ENCODE data around the gene CEP170.
"Not testable (repeated sequence)": the region's sequence is repeated elsewhere in the genome, so short reads cannot be mapped to it uniquely, and the experiment has no call there.

DNA sequence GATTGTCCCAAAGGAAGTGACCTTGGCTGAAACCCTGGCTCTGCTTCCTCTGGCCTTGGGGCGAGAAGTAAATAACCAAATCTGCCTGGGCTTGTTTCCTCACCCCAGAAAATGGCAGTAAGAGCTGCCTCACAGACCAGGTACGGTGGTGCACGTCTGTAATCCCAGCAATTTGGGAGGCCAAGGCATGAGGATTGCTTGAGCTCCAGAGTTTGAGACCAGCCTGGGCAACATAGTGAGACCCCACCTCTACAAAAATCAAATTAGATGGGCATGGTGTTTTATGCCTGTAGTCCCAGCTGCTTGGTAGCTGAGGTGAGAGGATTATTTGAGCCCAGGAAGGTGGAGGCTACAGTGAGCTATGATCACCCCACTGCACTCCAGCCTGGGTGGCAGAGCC is 140.3 kb downstream of the CEP170 start:
- TF ChIP-seq, protein P1, sequence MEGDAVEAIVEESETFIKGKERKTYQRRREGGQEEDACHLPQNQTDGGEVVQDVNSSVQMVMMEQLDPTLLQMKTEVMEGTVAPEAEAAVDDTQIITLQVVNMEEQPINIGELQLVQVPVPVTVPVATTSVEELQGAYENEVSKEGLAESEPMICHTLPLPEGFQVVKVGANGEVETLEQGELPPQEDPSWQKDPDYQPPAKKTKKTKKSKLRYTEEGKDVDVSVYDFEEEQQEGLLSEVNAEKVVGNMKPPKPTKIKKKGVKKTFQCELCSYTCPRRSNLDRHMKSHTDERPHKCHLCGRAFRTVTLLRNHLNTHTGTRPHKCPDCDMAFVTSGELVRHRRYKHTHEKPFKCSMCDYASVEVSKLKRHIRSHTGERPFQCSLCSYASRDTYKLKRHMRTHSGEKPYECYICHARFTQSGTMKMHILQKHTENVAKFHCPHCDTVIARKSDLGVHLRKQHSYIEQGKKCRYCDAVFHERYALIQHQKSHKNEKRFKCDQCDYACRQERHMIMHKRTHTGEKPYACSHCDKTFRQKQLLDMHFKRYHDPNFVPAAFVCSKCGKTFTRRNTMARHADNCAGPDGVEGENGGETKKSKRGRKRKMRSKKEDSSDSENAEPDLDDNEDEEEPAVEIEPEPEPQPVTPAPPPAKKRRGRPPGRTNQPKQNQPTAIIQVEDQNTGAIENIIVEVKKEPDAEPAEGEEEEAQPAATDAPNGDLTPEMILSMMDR (optimal IDR thresholded peaks at IDR 0.05 in 1 of 3, IDR thresholded peaks at IDR 0.05 in 1 of 3, conservative IDR thresholded peaks at IDR 0.05 in 1 of 3; ENCODE audit: extremely low read depth in 1 of 3, insufficient read depth in 2 of 3, low read length in 3 of 3) = not testable (repeated sequence)
- not testable (repeated sequence) for TF ChIP-seq EZH2 (IDR thresholded peaks at IDR 0.05; ENCODE audit: low read length)

Measured in keratinocyte (primary cell).